WTC11 (cell line): ENCODE results near the gene PRKAG2. TPM values are rescaled to one million over a fixed set of nuclear protein-coding genes. Genes with fewer than 3 reads are reported as not detected.

ENCODE experiments used
- ATAC-seq: fragments of 200-7000 bp; cut with Tn5 transposase; 2 replicates; pipeline ENCODE4 v1.10.0; 2021; ENCODE audit warnings: mild to moderate bottlenecking, moderate library complexity
- CTCF ChIA-PET: fragments of 300-600 bp; sonication (Branson Sonifier 250); formaldehyde crosslinking; loops from one replicate; lab custom pipeline; 2021; ENCODE audit warnings: antibody characterized with exemption; lab: Charles Lee
- POLR2A ChIA-PET: fragments of 350-600 bp; sonication (Branson Sonifier 250); formaldehyde crosslinking; loops from one replicate; lab custom pipeline; 2021; ENCODE audit warnings: antibody characterized with exemption; lab: Charles Lee
- DNase-seq: peaks from one replicate; pipeline ENCODE4 v3.0.0; 2021; ENCODE audit warnings: low spot score
- H3K27ac Mint-ChIP-seq: 2 replicates; pipeline ENCODE4 v1.8.0; 2021; ENCODE audit warnings: mixed read lengths
- H3K27me3 Mint-ChIP-seq: 2 replicates; pipeline ENCODE4 v1.8.0; 2021; ENCODE audit warnings: low read depth, mild to moderate bottlenecking, moderate library complexity, mixed read lengths
- H3K36me3 Mint-ChIP-seq: 2 replicates; pipeline ENCODE4 v1.8.0; 2021; ENCODE audit warnings: mixed read lengths
- H3K4me1 Mint-ChIP-seq: 2 replicates; pipeline ENCODE4 v1.8.0; 2022; ENCODE audit warnings: mixed read lengths
- H3K4me3 Mint-ChIP-seq: 2 replicates; pipeline ENCODE4 v1.8.0; 2021; ENCODE audit warnings: mild to moderate bottlenecking, moderate library complexity, mixed read lengths
- H3K9me3 Mint-ChIP-seq: 2 replicates; pipeline ENCODE4 v1.8.0; 2021; ENCODE audit warnings: mixed read lengths
- ATF1 ChIP-seq: sonication (generic); formaldehyde crosslinking; IDR thresholded peaks from 2 replicates; pipeline ENCODE4 v1.8.1; 2023; ENCODE audit warnings: mild to moderate bottlenecking, moderate library complexity, missing genetic modification reagents
- CBFB ChIP-seq: sonication (generic); formaldehyde crosslinking; IDR thresholded peaks from 2 replicates; pipeline ENCODE4 v1.8.1; 2022; ENCODE audit warnings: mild to moderate bottlenecking, low read depth, missing genetic modification reagents
- CREB1 ChIP-seq: sonication (generic); formaldehyde crosslinking; IDR thresholded peaks from 2 replicates; pipeline ENCODE4 v1.8.0; 2023; ENCODE audit warnings: mild to moderate bottlenecking, missing genetic modification reagents
- ELF4 ChIP-seq: sonication (generic); formaldehyde crosslinking; IDR thresholded peaks from 2 replicates; pipeline ENCODE4 v1.8.1; 2022; ENCODE audit warnings: low read depth, mild to moderate bottlenecking, moderate library complexity, missing genetic modification reagents
- ERG ChIP-seq: fragments of 250-450 bp; sonication (Bioruptor Pico); IDR thresholded peaks from 2 replicates; pipeline ENCODE4 v1.8.0; 2021; ENCODE audit warnings: mild to moderate bottlenecking
- ESRRA ChIP-seq: sonication (generic); formaldehyde crosslinking; IDR thresholded peaks from 2 replicates; pipeline ENCODE4 v1.8.1; 2022; ENCODE audit warnings: mild to moderate bottlenecking, missing genetic modification reagents, borderline replicate concordance
- ETV6 ChIP-seq: sonication (generic); formaldehyde crosslinking; IDR thresholded peaks from 2 replicates; pipeline ENCODE4 v1.8.1; 2022; ENCODE audit warnings: mild to moderate bottlenecking, missing genetic modification reagents
- FOXK1 ChIP-seq: sonication (generic); formaldehyde crosslinking; IDR thresholded peaks from 2 replicates; pipeline ENCODE4 v1.8.0; 2022; ENCODE audit warnings: mild to moderate bottlenecking, moderate library complexity, missing genetic modification reagents
- HMGXB4 ChIP-seq: sonication (generic); formaldehyde crosslinking; IDR thresholded peaks from 2 replicates; pipeline ENCODE4 v1.8.1; 2023; ENCODE audit warnings: mild to moderate bottlenecking, moderate library complexity, missing genetic modification reagents
- JAZF1 ChIP-seq: fragments of 250-450 bp; sonication (Bioruptor Pico); IDR thresholded peaks from 2 replicates; pipeline ENCODE4 v1.9.0; 2021; ENCODE audit warnings: moderate library complexity, mild to moderate bottlenecking, inconsistent platforms
- JUN ChIP-seq: sonication (generic); formaldehyde crosslinking; IDR thresholded peaks from 2 replicates; pipeline ENCODE4 v1.8.0; 2023; ENCODE audit warnings: mild to moderate bottlenecking, missing genetic modification reagents
- NFATC4 ChIP-seq: fragments of 250-450 bp; sonication (Bioruptor Pico); IDR thresholded peaks from 2 replicates; pipeline ENCODE4 v1.9.0; 2021; ENCODE audit warnings: mild to moderate bottlenecking
- NFYB ChIP-seq: sonication (generic); formaldehyde crosslinking; conservative IDR thresholded peaks from 2 replicates; pipeline ENCODE4 v1.8.0; 2022; ENCODE audit warnings: low read depth, missing genetic modification reagents
- NR2C2 ChIP-seq: sonication (generic); formaldehyde crosslinking; IDR thresholded peaks from 2 replicates; pipeline ENCODE4 v1.8.0; 2022; ENCODE audit warnings: mild to moderate bottlenecking, missing genetic modification reagents
- PRRX2 ChIP-seq: fragments of 250-450 bp; sonication (Bioruptor Pico); IDR thresholded peaks from 2 replicates; pipeline ENCODE4 v1.8.0; 2021; ENCODE audit warnings: mild to moderate bottlenecking
- RELA ChIP-seq: sonication (generic); formaldehyde crosslinking; IDR thresholded peaks from 2 replicates; pipeline ENCODE4 v1.8.1; 2022; ENCODE audit warnings: missing genetic modification reagents, mild to moderate bottlenecking, borderline replicate concordance
- SMAD4 ChIP-seq: sonication (generic); formaldehyde crosslinking; IDR thresholded peaks from 2 replicates; pipeline ENCODE4 v1.8.0; 2022; ENCODE audit warnings: mild to moderate bottlenecking, missing genetic modification reagents
- TEAD1 ChIP-seq: sonication (generic); formaldehyde crosslinking; IDR thresholded peaks from 2 replicates; pipeline ENCODE4 v1.8.0; 2022; ENCODE audit warnings: mild to moderate bottlenecking, missing genetic modification reagents
- USF1 ChIP-seq: sonication (generic); formaldehyde crosslinking; IDR thresholded peaks from 2 replicates; pipeline ENCODE4 v1.8.0; 2022; ENCODE audit warnings: mild to moderate bottlenecking, missing genetic modification reagents
- ZBTB21 ChIP-seq: sonication (generic); formaldehyde crosslinking; IDR thresholded peaks from 2 replicates; pipeline ENCODE4 v1.8.1; 2023; ENCODE audit warnings: mild to moderate bottlenecking, missing genetic modification reagents, borderline replicate concordance
- ZNF121 ChIP-seq: sonication (generic); formaldehyde crosslinking; IDR thresholded peaks from 2 replicates; pipeline ENCODE4 v1.8.0; 2023; ENCODE audit warnings: missing genetic modification reagents
- ZNF396 ChIP-seq: fragments of 250-450 bp; sonication (Bioruptor Pico); IDR thresholded peaks from 2 replicates; pipeline ENCODE4 v1.8.0; 2021; ENCODE audit warnings: mild to moderate bottlenecking, moderate library complexity, borderline replicate concordance
- total RNA-seq: library from RNA; stranded (reverse); gene quantifications from 3 replicates; pipeline ENCODE4 v1.2.3, GENCODE V29; 2021
- TF ChIP-seq, protein P1 (sequence below): sonication (generic); formaldehyde crosslinking; IDR thresholded peaks from 2 replicates; pipeline ENCODE4 v1.8.1; 2022; ENCODE audit warnings: missing genetic modification reagents, borderline replicate concordance
- TF ChIP-seq, protein P2 (sequence below): sonication (generic); formaldehyde crosslinking; IDR thresholded peaks from 2 replicates; pipeline ENCODE4 v1.8.1; 2023; ENCODE audit warnings: mild to moderate bottlenecking, missing genetic modification reagents, moderate library complexity
- TF ChIP-seq, protein P3 (sequence below): sonication (generic); formaldehyde crosslinking; IDR thresholded peaks from 2 replicates; pipeline ENCODE4 v1.8.0; 2023; ENCODE audit warnings: missing genetic modification reagents, mild to moderate bottlenecking, borderline replicate concordance
- TF ChIP-seq, protein P4 (sequence below): fragments of 250-450 bp; sonication (Bioruptor Pico); IDR thresholded peaks from 2 replicates; pipeline ENCODE4 v2.1.2; 2022; ENCODE audit warnings: mild to moderate bottlenecking, moderate library complexity

The PRKAG2 gene
- total RNA-seq, 1 experiment from 2014 or later, result 20.3 TPM

GRCh38 chr7:151655555-151655954, 221.4 kb downstream of the PRKAG2 start:
- TF ChIP-seq USF1 (CRISPR knock-in tag) (no peak), JAZF1 (CRISPR knock-in tag) (no peak), CBFB (CRISPR knock-in tag) (no peak), NFATC4 (CRISPR knock-in tag) (no peak), NFYB (no peak), ZBTB21 (CRISPR knock-in tag) (no peak), PRRX2 (CRISPR knock-in tag) (no peak), CREB1 (CRISPR knock-in tag) (no peak), ESRRA (CRISPR knock-in tag) (no peak), ZNF121 (no peak)
- TF ChIP-seq, protein P1, sequence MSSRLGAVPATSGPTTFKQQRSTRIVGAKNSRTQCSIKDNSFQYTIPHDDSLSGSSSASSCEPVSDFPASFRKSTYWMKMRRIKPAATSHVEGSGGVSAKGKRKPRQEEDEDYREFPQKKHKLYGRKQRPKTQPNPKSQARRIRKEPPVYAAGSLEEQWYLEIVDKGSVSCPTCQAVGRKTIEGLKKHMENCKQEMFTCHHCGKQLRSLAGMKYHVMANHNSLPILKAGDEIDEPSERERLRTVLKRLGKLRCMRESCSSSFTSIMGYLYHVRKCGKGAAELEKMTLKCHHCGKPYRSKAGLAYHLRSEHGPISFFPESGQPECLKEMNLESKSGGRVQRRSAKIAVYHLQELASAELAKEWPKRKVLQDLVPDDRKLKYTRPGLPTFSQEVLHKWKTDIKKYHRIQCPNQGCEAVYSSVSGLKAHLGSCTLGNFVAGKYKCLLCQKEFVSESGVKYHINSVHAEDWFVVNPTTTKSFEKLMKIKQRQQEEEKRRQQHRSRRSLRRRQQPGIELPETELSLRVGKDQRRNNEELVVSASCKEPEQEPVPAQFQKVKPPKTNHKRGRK (CRISPR knock-in tag), result no peak
- Mint-ChIP-seq H3K9me3 (no peaks in the 10 kb centered on the region), H3K4me1 (peaks cover 5% of the 10 kb centered on the region; the same call in 1 of the 2 replicates), H3K4me3 (no peak overlapping the region), H3K27me3 (no peaks in the 10 kb centered on the region; the same call in 1 of the 2 replicates), H3K36me3 (no peaks in the 10 kb centered on the region), H3K27ac (no peak overlapping the region)
- CTCF ChIA-PET, result no interaction called here
- no peak for ATAC-seq
- DNase-seq, result no peak
- POLR2A ChIA-PET, result no interaction called here

GRCh38 chr7:151652111-151652510, 224.8 kb downstream of the PRKAG2 start:
- ATAC-seq (no peak), DNase-seq (no peak)
- H3K9me3 Mint-ChIP-seq, result no peaks in the 10 kb centered on the region
- H3K27ac Mint-ChIP-seq, result no peak overlapping the region
- no peak overlapping the region for H3K4me3 Mint-ChIP-seq
- POLR2A ChIA-PET, result no interaction called here
- no peaks in the 10 kb centered on the region; the same call in 1 of the 2 replicates for H3K27me3 Mint-ChIP-seq
- H3K4me1 Mint-ChIP-seq, result peaks cover 5% of the 10 kb centered on the region; the same call in 1 of the 2 replicates
- no peaks in the 10 kb centered on the region for H3K36me3 Mint-ChIP-seq
- CTCF ChIA-PET, result no interaction called here
- TF ChIP-seq JUN (no peak), NFATC4 (CRISPR knock-in tag) (no peak), SMAD4 (no peak), ZNF121 (no peak), HMGXB4 (CRISPR knock-in tag) (no peak), RELA (CRISPR knock-in tag) (no peak), FOXK1 (CRISPR knock-in tag) (no peak), ERG (CRISPR knock-in tag) (no peak), ETV6 (no peak), ATF1 (CRISPR knock-in tag) (no peak), ZNF396 (CRISPR knock-in tag) (no peak), TEAD1 (no peak), NR2C2 (CRISPR knock-in tag) (no peak), ELF4 (no peak)
- TF ChIP-seq, protein P2, sequence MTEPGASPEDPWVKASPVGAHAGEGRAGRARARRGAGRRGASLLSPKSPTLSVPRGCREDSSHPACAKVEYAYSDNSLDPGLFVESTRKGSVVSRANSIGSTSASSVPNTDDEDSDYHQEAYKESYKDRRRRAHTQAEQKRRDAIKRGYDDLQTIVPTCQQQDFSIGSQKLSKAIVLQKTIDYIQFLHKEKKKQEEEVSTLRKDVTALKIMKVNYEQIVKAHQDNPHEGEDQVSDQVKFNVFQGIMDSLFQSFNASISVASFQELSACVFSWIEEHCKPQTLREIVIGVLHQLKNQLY (CRISPR knock-in tag), result no peak
- TF ChIP-seq, protein P3, sequence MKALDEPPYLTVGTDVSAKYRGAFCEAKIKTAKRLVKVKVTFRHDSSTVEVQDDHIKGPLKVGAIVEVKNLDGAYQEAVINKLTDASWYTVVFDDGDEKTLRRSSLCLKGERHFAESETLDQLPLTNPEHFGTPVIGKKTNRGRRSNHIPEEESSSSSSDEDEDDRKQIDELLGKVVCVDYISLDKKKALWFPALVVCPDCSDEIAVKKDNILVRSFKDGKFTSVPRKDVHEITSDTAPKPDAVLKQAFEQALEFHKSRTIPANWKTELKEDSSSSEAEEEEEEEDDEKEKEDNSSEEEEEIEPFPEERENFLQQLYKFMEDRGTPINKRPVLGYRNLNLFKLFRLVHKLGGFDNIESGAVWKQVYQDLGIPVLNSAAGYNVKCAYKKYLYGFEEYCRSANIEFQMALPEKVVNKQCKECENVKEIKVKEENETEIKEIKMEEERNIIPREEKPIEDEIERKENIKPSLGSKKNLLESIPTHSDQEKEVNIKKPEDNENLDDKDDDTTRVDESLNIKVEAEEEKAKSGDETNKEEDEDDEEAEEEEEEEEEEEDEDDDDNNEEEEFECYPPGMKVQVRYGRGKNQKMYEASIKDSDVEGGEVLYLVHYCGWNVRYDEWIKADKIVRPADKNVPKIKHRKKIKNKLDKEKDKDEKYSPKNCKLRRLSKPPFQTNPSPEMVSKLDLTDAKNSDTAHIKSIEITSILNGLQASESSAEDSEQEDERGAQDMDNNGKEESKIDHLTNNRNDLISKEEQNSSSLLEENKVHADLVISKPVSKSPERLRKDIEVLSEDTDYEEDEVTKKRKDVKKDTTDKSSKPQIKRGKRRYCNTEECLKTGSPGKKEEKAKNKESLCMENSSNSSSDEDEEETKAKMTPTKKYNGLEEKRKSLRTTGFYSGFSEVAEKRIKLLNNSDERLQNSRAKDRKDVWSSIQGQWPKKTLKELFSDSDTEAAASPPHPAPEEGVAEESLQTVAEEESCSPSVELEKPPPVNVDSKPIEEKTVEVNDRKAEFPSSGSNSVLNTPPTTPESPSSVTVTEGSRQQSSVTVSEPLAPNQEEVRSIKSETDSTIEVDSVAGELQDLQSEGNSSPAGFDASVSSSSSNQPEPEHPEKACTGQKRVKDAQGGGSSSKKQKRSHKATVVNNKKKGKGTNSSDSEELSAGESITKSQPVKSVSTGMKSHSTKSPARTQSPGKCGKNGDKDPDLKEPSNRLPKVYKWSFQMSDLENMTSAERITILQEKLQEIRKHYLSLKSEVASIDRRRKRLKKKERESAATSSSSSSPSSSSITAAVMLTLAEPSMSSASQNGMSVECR (CRISPR knock-in tag), result no peak
- TF ChIP-seq, protein P4, sequence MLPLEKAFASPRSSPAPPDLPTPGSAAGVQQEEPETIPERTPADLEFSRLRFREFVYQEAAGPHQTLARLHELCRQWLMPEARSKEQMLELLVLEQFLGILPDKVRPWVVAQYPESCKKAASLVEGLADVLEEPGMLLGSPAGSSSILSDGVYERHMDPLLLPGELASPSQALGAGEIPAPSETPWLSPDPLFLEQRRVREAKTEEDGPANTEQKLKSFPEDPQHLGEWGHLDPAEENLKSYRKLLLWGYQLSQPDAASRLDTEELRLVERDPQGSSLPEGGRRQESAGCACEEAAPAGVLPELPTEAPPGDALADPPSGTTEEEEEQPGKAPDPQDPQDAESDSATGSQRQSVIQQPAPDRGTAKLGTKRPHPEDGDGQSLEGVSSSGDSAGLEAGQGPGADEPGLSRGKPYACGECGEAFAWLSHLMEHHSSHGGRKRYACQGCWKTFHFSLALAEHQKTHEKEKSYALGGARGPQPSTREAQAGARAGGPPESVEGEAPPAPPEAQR (CRISPR knock-in tag), result no peak
